T follicular helper cell (primary cell): ENCODE results near the gene XDH.

ENCODE experiments used
- DNase-seq: peaks from one replicate; pipeline ENCODE4 v3.0.0-alpha.2; 2020; ENCODE audit warnings: low read depth

The XDH gene

DNA sequence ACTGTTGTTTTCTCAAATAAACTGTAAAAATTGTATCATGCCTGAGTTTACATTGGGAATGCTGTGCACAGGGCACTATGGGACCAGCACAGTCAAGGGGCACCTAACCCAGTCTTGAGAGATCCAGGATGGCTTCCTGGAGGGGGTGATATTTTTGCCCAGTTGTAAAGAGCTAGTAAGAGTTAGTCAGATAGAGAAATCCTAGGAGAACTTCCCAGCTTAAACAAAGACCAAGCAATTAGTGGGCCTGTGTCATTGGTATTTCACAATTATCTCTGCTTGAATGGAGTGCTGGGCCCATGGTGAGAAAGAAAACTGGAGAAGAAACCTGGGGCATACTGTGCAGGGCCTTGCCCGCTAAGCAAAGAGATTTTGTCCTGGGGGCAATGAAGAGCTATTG lies 12.2 kb downstream of the XDH start:
- DNase-seq: no peak

DNA sequence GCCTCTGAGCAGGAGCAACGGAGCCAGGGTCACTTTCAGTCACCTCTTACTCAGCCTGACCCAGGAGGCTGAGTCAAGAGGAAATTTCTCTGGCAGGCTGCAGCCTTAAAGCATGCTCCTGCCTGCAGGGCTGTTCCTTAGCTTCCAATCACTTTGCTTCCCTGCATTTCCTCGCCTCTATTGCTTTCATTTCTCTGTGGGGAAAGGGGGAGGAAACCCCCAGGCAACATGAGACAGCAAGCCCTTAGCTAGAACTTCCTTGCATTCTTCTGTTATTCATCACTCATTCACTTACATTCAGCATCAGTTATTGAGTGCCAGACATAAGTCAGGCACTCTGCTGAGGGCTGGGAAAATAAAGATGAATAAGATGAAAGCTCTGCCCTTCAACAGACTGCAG lies 13.0 kb downstream of the XDH start:
- DNase-seq: no peak

DNA sequence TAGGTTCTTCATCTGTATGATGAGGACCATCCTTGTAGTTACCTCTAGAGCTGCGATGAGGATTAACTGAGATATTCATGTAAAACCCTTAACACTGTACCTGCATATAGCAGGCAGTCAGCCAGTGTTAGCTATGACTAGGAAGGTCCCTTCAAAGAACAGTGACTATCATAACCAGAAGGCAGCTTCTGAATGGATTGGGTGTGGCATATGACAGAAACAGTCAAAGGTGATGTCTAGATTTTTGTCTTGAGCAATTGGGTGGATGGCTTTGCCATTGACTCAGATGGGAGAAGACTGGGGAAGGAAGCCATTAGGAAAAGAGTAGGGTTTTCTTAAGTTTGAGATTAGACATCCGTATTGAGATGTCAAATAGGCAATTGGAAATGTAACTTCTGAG lies 15.7 kb downstream of the XDH start:
- no peak for DNase-seq

DNA sequence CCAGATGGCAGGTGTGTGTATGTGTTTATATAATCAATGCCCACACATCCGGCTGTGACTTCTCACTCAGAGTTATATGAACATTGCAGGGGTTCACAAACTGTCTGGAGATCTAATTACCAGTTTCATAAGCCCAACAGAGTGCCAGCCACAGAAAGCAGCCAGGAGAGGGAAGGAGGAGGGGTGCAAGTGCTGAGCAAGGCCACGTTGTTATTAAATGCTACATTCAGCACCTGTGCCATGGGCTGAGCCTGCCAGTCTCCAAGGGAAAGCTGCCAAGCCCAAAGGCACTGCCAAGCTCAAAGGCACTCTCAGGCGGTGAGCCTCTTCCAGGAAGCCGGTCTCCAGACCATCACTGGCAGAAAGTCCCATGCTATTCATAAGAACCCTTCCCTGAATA lies 17.4 kb downstream of the XDH start:
- no peak for DNase-seq

DNA sequence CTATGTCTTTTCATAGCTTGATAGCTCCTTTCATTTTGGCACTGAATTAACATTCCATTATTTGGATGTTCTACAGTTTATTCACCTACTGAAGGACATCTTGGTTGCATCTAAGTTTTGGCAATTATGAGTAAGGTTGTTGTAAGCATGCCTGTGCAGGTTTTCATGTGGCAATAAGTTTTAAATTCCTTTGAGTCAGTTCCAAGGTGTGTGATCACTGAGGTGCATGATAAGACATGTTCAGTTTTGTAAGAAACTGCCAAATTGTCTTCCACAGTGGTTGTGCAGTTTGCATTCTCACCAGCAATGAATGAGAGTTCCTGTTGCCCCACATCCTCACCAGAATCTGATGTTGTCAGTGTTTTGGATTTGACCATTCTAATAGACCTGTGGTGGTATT lies 24.2 kb downstream of the XDH start:
- no peak for DNase-seq

DNA sequence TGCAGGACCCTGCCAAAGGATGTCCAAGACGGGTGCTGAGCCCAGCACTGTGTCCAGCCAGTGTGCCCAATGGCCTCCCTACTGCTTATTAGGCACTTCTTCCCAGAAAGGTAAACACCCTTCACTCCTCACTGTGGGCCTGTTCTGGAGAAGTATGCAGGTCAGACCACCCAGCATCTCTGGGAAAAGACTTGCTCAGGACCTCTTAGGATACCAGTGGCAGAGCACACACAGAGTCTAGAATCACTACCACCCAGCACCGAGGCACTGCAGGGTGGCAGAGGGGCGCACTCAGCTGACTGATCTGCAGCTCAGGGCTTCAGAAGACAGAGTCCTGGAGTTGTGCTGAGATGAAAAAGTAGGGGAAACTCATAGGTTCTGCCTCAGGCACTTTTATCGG lies 25.8 kb downstream of the XDH start:
- no peak for DNase-seq

DNA sequence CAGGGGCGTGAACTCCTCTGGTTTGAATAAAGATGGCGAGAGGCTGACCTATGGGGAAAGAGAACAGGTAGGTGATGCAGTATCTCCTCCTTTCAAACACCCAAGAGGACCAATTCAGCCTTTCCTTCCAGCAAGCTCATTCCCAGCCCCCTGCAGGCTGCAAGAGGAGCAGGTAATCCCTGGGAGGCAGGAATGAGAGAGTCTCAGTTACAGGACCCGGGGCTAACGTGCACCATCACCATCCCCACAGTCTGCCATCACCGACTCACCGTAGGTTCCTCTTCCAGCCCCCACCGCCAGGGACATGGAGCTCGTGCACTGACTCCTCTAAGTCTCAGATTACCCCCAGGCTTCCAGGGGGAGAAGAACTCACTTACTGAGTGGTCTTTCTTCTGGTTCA lies 26.7 kb downstream of the XDH start:
- DNase-seq: no peak

DNA sequence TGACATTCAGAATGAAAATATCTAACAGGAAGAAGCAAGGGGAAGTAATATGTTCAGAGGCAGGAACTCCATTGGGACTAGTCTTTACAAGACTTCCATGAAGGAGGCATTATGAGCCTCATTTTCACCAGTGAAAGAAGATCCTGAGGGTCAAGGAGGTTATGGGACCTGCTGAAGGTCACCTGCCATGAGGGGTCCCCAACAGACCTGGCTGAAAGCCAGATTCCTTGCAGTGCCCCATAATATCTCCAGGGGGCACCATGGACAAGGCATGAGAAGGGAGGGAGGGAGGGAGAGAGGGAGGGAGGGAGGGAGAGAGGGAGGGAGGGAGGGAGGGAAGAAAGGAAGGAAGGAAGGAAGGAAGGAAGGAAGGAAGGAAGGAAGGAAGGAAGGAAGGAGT lies 27.9 kb downstream of the XDH start:
- no peak for DNase-seq

DNA sequence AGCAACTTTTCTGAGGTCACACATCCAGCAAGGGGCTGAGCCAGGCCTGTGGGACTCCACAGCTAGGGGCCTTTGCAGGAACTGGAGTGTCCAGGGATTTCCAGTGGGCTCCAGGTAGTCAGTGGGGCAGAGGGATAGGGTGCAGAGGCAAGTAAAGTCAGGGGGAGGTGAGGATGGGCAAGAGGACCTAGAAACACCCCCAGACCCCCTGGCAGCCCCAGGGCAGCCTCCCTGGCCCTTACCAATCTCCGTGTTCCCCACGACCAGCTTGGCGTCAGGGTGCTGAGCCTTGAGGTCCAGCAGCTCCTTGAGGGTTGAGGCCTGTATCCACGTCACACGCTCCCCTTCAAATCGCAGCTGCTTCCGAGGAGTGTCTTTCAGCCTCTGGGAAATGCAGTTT lies 28.4 kb downstream of the XDH start:
- no peak for DNase-seq

DNA sequence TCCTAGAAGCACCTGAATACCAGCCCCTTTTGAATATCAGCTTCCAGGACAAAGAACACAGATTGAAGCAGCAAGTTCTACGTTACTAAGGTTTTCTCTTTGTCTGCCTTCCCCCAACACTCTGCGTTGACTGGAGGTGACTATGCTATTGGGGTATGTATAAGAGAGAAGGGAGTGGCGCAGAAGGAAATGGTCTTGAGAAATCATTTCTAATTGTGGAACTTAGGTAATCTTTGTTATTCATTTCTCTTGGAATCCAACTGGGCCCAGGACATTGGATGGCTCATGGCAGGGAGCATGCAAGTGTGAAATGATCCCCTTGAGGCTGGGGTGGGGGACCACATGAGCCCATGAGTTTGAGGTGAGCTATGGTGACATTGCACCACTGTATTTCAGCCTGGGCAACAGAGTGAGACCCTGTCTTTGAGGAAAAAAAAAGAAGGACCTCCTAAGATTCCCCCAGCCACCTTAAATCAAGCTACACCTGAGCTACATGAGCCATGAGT lies 29.7 kb downstream of the XDH start:
- no peak for DNase-seq

DNA sequence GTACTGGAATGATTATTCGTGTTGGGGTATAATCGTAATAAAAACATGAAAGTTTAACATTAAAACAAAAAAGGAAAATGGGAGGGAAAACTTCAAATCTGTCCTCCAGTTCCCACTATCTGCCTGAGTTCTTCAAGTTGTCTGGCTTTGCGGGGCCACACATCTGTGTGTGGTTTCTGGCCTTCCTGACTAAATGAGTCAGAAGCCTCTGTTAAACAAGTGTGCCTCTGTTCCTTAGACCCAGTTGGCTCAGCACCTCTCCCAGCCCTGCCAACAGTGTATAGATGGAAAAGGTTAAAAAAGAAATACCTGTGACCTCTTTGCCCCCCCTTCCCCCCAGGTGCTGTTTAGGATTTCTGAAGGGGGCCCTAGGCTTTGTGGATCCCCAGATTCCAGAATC lies 30.2 kb downstream of the XDH start:
- no peak for DNase-seq

DNA sequence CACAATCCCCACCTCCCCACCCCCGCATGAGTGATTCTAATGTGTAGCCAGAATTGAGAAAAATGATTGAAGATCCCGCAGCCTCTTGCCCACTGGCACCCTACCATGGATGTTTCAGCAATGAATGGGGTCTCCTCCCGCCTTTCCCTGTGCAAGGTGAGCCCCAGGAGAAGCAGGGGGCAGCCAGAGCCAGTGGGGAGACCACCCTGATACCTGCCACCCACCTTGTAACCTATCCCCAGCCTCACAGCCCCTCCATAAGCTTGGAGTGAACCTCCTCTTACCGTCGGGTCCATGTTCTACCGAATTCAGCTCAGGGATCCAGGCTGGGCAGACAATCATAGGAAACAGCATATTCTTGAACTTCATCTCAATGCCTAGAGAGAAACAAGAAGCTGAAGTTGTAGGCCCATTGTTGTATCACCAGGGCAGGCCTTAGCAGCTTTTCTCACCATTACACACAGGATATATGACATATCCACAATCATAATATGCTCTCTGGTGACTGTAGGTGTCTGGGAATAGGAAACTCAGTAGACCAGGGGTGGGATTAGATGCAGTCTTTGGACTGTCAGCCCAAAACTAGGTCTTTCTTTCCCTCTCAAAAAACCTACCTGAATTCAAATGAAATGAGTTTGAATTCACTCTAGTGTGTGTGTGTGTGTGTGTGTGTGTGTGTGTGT lies 30.9 kb downstream of the XDH start:
- no peak for DNase-seq

DNA sequence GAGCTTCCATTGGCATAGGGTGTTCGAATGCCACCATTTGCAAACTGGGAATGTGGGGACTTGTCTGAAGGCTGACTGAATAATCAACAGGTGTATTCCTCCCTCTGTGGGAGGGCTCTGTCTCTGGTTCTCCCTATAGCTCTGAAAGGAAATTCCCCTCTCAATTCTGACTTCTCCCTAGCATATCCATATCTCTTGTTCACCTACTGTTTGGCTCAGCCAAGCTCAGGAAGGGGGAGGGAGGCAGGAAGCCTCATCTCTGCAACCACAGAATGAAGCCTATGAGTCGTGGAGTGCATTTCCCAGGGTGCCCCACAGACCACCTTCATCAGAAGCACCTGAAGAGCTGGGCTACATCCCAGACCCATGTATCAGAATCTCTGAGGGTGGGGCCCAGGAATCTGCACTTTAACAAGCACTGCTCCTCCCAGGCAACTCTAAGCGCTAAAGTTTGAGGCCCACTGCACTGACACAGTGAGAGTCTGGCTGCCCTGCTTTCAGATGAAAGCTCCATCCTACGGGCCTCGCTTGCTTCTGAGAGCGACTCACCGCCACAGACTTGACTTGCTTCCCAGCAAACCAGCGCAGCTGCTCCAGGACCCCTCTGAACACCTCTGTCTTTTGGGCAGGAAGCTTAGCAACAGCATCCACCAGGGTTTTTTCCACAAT lies 32.0 kb downstream of the XDH start:
- DNase-seq: no peak

DNA sequence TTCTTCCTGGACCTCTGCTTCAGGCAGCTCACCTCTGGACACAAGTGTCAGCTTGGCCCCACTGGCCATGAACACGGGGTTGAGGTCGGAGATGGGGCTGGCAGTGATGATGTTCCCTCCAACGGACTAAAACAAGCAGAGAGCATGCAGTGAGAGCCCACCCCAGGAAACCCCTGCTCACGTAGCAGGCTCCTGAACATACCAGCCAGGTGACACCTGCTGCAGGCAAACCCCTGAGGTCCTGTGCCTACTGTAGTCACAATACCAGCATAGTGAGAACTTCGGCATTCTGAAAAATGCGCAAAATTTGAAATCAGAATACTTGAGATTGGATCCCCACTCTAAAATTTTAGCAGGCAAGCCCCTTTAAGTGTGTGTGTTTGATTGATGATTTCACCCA lies 32.9 kb downstream of the XDH start:
- no peak for DNase-seq

DNA sequence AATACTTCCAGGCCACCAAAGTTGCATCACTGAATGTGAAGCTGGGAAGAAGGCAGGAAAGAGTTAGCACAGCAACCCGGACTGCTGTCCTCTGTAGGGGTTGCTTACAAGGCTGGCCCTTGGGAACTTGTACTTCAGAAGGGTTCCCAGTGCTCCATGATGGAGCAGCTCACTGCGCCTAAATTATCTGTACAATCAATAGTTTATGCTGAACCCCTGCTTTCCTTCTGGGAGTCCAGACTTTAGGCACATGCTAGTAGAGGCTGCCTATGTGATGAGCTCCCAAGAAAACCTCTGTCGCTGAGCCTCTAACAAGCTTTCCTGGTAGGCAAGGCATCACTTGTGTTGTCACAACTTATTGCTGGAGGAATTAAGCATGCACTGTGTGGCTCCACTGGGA lies 34.3 kb downstream of the XDH start:
- DNase-seq: no peak

DNA sequence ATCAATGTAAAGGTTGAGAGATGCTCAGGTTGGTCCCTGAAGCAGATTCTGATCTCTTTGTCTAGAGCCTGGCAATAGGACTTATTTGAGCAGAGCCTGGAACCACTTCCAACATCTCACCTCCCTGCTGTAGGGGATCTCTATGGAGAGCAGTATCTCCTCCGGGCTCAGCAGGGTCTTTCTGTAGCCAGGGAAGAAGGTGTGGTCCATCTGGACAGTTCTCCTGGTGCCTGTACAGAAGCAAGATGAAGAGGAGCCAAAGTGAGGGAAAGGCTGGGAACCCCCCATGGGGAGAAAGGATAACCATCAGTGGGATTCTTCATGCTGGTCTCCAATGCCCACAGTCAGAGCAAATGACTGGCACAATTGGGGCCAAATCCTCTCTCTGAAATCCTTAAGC lies 34.8 kb downstream of the XDH start:
- DNase-seq: no peak

DNA sequence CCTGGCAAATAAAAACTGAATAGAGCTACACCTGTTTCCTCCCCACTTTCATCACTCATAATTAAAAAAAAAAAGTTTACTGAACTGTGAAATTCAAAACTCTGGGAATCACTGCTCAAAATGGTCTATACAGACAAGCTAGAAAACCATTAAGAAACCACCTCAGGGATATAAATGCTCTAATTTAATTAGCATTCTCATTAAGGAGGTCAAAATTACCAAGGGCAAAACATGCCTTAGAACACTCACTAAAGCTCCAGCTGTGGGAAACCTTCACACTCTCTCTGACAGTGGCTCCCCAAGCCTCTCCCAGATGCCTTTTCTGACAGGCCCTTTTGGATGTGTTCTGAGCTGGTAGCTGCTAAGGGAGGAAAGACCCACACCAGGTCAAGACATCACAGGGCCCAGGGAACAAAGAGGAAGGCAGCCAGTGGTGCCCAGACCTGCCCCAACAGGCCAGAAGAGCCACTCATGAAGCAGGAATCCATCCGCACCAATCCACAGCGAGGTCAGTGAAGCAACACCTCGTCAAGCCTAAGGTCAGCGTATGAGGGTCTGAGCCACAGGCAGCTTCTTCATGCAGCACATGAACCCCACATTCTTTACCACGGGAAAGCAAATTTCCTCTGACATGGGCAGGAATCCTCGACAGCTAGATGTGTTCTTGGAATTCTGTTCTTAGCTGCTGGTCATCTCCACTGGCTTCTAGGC lies 35.6 kb downstream of the XDH start:
- no peak for DNase-seq

DNA sequence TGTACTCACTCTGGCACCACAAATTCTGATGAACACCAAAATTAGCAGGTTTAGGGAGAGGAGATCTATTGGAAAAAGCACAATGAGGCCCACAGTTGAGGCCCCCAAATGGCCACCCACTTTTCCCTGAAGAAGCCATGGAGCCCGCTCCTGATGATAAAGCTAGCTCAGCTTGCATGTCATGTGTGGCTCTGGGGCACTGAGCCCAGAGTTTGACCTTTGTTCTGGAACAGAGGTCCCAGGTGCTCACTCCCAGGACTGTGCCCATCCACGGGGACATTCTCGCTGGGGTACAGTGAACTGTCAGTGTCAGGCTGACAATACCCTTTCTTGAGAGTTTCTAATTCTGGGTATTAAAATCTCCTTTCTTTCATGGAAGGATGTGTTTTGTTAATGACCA lies 36.2 kb downstream of the XDH start:
- DNase-seq: no peak

DNA sequence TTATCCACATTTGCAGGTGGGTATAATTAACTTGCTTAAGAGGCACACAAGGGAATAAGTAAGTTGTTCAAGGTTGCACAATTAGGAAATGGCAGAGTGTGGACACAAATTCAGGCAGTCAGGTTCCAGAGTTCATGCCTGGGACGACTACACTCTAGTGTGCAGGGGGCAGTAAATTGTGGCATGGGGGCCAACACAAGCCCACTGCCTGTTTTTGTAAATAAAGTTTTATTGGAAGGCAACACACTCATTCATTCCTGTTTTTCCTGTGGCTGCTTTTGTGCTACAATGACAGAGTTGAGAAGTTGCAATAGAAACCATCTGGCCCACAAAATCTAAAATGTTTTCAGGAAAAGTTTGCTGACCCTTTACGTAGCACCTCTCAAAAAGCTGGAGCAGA lies 41.4 kb downstream of the XDH start:
- DNase-seq: no peak

DNA sequence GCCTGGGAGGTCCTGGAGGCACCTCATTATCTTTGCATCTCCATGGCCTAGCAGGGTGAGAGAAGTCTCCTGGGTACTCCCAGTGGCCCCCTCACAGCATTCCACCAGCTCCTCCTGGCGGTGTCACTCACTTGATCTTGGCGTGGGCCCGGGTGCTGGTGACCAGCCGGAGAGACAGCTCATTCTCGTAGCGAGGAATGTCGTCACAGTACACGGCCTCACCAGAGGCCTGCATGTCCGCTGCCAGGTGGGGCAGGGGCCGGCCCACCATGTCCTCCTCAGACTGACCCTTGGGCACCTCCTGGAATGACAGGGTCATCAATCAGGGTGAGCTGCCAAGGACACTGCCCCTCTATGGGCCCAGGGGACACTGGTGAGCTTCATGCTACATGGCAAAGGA lies 42.4 kb downstream of the XDH start:
- no peak for DNase-seq

DNA sequence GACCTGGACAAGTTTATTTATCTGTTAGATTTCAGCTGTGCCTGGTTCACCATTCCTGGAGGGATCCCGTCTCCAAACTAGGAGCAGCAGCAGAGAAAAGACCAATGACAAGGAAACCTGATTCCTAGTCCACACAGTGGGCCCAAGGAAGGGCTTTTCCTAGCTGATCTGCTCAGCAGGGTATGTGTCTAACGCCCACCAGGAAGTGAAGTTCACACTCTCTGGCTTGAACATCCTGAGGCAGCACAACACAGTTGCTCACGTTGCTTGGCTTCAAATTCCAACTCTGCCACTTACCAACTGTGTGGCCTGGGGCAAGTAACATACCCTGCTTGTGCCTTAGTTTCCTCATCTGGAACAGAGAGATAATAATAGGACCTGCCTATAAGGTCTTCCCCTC lies 42.9 kb downstream of the XDH start:
- no peak for DNase-seq

DNA sequence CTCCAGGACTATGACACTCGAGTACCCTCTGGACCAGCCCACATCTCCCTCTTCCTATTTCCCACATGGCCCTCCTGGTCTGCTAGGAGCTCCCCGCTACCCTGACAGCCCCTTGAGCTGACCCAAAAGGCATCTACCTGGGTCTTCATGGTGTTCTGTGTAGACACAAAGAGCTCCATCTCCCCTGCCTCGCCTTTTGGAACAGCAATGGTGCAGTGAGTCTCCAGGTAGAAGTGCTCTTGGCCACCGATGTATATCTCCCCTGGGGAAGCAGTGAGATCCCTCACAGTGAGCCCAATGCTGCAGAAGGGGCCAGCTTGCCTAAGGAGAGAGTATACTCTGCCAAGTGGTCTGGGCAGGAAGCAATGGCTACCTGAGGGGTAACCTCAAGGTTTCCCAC lies 47.8 kb downstream of the XDH start:
- no peak for DNase-seq

DNA sequence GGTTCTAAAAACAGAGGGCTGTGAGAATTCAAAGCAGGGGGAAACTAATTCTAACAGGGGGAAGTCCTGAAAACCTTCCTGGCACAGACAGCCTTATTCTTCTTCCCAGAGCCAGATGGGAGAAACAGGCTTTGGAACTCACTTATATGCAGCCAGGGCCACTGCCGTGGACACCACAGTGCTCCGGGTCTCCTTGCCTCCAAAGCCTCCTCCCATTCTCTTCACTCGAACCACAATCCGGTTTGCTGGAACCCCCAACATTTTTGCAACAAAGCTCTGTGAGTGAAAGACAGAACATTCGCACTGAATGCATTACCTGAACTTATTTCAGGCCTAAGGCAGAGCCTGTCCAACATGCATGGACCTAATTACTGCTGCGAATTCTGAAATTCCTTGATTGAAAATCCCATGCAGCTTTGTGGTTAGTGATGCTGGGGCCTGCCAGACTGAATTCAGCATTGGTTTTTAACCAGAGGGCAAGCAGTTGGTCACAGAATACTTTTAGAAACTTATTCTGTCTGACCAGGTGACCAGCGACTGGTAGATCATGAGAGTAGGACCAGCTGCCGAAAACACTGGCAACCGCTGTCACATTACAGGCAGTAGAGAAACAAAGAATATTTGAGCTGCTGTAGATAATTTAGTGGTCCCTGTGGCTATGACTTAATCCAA lies 48.6 kb downstream of the XDH start:
- DNase-seq: no peak
